HEK293 (cell line): ENCODE data around the gene RMND5B.

Experiments
- CTCF ChIA-PET: fragments of 350-600 bp; formaldehyde crosslinking; extraction: SDS; loops from one replicate; lab custom pipeline; 2021; ENCODE audit warnings: antibody characterized with exemption; lab: Yijun Ruan, JAX
- POLR2A ChIA-PET: fragments of 300-600 bp; formaldehyde crosslinking; extraction: SDS; loops from one replicate; lab custom pipeline; 2020; ENCODE audit warnings: antibody characterized with exemption, inconsistent platforms; lab: Yijun Ruan, JAX
- H3K27ac ChIP-seq: fragments of 200-500 bp; sonication (Bioruptor generic); 2 replicates; pipeline ENCODE4 v1.5.1; 2014; ENCODE audit warnings: low read depth, low read length, control low read depth, inconsistent platforms; ENCODE audit errors: extremely low read depth
- H3K36me3 ChIP-seq, 2 experiments: fragments of 200-500 bp in 1 of 2; sonication (Bioruptor generic) in 1 of 2; 1 replicate in 1 of 2; 2 replicates in 1 of 2; pipeline ENCODE4 v1.5.1; 2014 to 2017; ENCODE audit warnings: inconsistent platforms in 2 of 2, low read length in 2 of 2; ENCODE audit not compliant: control insufficient read depth in 2 of 2, insufficient read depth in 1 of 2
- H3K4me1 ChIP-seq: fragments of 200-500 bp; sonication (Bioruptor generic); 2 replicates; pipeline ENCODE4 v1.5.1; 2014; ENCODE audit warnings: mild to moderate bottlenecking, low read length, inconsistent platforms; ENCODE audit not compliant: control insufficient read depth, insufficient read depth
- H3K4me3 ChIP-seq: 2 replicates; pipeline ENCODE4 v1.5.1; 2011; ENCODE audit warnings: low read depth, mild to moderate bottlenecking, control low read depth, low read length, moderate library complexity
- H3K9me3 ChIP-seq: fragments of 200-500 bp; sonication (Bioruptor generic); 2 replicates; pipeline ENCODE4 v1.5.1; 2014; ENCODE audit warnings: low read depth, low read length, inconsistent platforms; ENCODE audit not compliant: control insufficient read depth, insufficient read depth
- BCL11B ChIP-seq: fragments of 450-650 bp; formaldehyde crosslinking; IDR thresholded peaks from 2 replicates; pipeline ENCODE4 v1.5.1; 2016; ENCODE audit warnings: low read depth, missing biosample characterization, missing genetic modification characterization
- GLIS1 ChIP-seq: fragments of 450-650 bp; formaldehyde crosslinking; IDR thresholded peaks from 2 replicates; pipeline ENCODE4 v1.5.1; 2016; ENCODE audit warnings: missing biosample characterization, missing genetic modification characterization
- KLF1 ChIP-seq: fragments of 450-650 bp; formaldehyde crosslinking; IDR thresholded peaks from 2 replicates; pipeline ENCODE4 v1.5.1; 2016; ENCODE audit warnings: missing biosample characterization, missing genetic modification characterization
- KLF8 ChIP-seq: fragments of 450-650 bp; formaldehyde crosslinking; IDR thresholded peaks from 2 replicates; pipeline ENCODE4 v1.5.1; 2016; ENCODE audit warnings: missing biosample characterization, missing genetic modification characterization
- SP3 ChIP-seq: fragments of 450-650 bp; formaldehyde crosslinking; IDR thresholded peaks from 2 replicates; pipeline ENCODE4 v1.5.1; 2016; ENCODE audit warnings: missing biosample characterization, missing genetic modification characterization
- SP7 ChIP-seq: fragments of 450-650 bp; formaldehyde crosslinking; IDR thresholded peaks from 2 replicates; pipeline ENCODE4 v1.5.1; 2016; ENCODE audit warnings: missing biosample characterization, missing genetic modification characterization
- ZNF10 ChIP-seq: fragments of 450-650 bp; formaldehyde crosslinking; IDR thresholded peaks from 2 replicates; pipeline ENCODE4 v1.5.1; 2017; ENCODE audit warnings: missing biosample characterization, missing genetic modification characterization
- ZNF121 ChIP-seq: fragments of 450-650 bp; formaldehyde crosslinking; IDR thresholded peaks from 2 replicates; pipeline ENCODE4 v1.5.1; 2016; ENCODE audit warnings: missing biosample characterization, missing genetic modification characterization
- ZNF133 ChIP-seq: fragments of 450-650 bp; formaldehyde crosslinking; IDR thresholded peaks from 2 replicates; pipeline ENCODE4 v1.5.1; 2016; ENCODE audit warnings: missing biosample characterization, missing genetic modification characterization
- ZNF2 ChIP-seq: fragments of 450-650 bp; formaldehyde crosslinking; IDR thresholded peaks from 2 replicates; pipeline ENCODE4 v1.5.1; 2016; ENCODE audit warnings: missing biosample characterization, missing genetic modification characterization
- ZNF514 ChIP-seq: fragments of 450-650 bp; formaldehyde crosslinking; IDR thresholded peaks from 2 replicates; pipeline ENCODE4 v1.5.1; 2016; ENCODE audit warnings: missing biosample characterization, missing genetic modification characterization
- ZNF629 ChIP-seq: fragments of 450-650 bp; formaldehyde crosslinking; IDR thresholded peaks from 2 replicates; pipeline ENCODE4 v1.5.1; 2017; ENCODE audit warnings: missing biosample characterization, missing genetic modification characterization
- ZNF777 ChIP-seq: fragments of 450-650 bp; formaldehyde crosslinking; IDR thresholded peaks from 2 replicates; pipeline ENCODE4 v1.5.1; 2017; ENCODE audit warnings: missing biosample characterization, missing genetic modification characterization, borderline replicate concordance
- TF ChIP-seq, protein P1 (sequence below): fragments of 450-650 bp; formaldehyde crosslinking; IDR thresholded peaks from 2 replicates; pipeline ENCODE4 v1.5.1; 2016; ENCODE audit warnings: missing biosample characterization, missing genetic modification characterization
- TF ChIP-seq, protein P2 (sequence below): fragments of 450-650 bp; formaldehyde crosslinking; IDR thresholded peaks from 2 replicates; pipeline ENCODE4 v1.5.1; 2016; ENCODE audit warnings: missing biosample characterization, missing genetic modification characterization
- TF ChIP-seq, protein P3 (sequence below): fragments of 450-650 bp; formaldehyde crosslinking; IDR thresholded peaks from 2 replicates; pipeline ENCODE4 v1.5.1; 2016; ENCODE audit warnings: missing biosample characterization, missing genetic modification characterization
- TF ChIP-seq, protein P4 (sequence below): fragments of 450-650 bp; IDR thresholded peaks from 2 replicates; pipeline ENCODE4 v1.5.1; 2018; ENCODE audit warnings: missing biosample characterization, missing genetic modification characterization
- TF ChIP-seq, protein P5 (sequence below): fragments of 450-650 bp; formaldehyde crosslinking; IDR thresholded peaks from 2 replicates; pipeline ENCODE4 v1.5.1; 2016; ENCODE audit warnings: missing biosample characterization, missing genetic modification characterization
- TF ChIP-seq, protein P6 (sequence below): fragments of 450-650 bp; formaldehyde crosslinking; IDR thresholded peaks from 2 replicates; pipeline ENCODE4 v1.5.1; 2017; ENCODE audit warnings: missing biosample characterization, missing genetic modification characterization
- TF ChIP-seq, protein P7 (sequence below): fragments of 450-650 bp; formaldehyde crosslinking; optimal IDR thresholded peaks from 2 replicates; pipeline ENCODE3; 2016; ENCODE audit warnings: missing biosample characterization, mild to moderate bottlenecking, missing genetic modification characterization

The RMND5B gene, protein sequence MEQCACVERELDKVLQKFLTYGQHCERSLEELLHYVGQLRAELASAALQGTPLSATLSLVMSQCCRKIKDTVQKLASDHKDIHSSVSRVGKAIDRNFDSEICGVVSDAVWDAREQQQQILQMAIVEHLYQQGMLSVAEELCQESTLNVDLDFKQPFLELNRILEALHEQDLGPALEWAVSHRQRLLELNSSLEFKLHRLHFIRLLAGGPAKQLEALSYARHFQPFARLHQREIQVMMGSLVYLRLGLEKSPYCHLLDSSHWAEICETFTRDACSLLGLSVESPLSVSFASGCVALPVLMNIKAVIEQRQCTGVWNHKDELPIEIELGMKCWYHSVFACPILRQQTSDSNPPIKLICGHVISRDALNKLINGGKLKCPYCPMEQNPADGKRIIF

DNA sequence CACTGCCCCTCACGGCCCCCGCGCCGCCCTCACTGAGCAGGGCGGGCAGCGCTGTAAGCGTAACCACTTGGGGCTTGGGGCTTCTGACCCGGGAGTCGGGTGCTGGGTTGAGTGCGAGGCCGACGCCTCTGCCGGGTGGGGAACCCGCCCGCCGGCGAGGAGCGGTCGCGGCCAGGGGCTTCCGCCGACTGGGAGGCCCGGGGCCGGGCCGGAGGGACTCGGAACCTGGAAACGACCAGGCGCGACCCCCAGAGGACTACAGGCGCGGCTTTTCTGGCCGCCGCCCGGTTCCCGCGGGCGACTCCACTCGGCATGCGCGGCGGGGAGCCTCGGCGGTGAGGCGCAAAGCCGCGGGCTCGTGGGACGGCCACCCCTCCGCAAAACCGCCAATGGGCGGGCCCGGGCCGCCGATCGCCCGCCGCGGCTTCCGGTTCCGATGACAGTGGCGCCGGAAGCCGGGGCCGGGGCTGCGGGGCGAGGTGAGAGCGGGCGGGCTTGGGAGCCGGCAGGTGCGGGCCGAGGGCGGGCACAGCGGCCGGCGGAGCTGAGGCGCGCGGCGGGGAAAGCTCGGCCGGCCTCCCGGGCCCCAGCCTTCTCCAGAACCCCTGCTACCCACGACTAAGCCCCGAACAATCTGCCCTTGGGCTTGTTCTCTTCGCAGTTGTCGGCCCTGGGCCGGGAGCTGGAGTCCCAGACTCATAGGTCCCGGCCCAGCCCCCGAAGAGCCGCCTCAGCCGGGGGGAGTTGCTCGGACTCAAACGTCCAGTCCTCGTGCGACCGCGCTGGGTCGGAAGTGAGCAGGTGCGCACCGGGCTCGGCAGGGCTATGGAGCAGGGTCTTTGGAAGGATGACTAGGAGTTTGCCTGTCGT, at the start of gene RMND5B:
Gene RMND5B (plus strand): TSS at position 439 of the 870 bp plus-strand sequence. CDS start 7,106 bp downstream, outside the sequence.
- POLR2A ChIA-PET, result interaction anchor here (0.6 to 2.2 kb wide), 8 partner anchors 10 to 74 kb away, joined by 3 to 9 read pairs (median 4); partner anchors contain the start of gene HNRNPAB
- Histone ChIP-seq H3K9me3 (no peaks in the 10 kb centered on the region), H3K27ac (peak within 1 kb of the TSS; percentile 93), H3K4me3 (peak within 1 kb of the TSS; percentile 91), H3K36me3 (peaks cover 12 to 21% of the 10 kb centered on the region in 2 experiments; a peak in 2 of 3 replicates), H3K4me1 (no peaks in the 10 kb centered on the region)
- CTCF ChIA-PET, result interaction anchor here (1.4 to 2.8 kb wide), 4 partner anchors 10 to 55 kb away, joined by 5 to 24 read pairs (median 8); no protein-coding TSS in a partner anchor
- TF ChIP-seq KLF8 (tag by site-specific recombination) (peak; percentile 53; the same call in 1 of the 2 replicates), GLIS1 (tag by site-specific recombination) (peak; percentile 72), ZNF10 (tag by site-specific recombination) (no peak), ZNF777 (tag by site-specific recombination) (peak; percentile 47; the same call in 1 of the 2 replicates), SP3 (peak; percentile 76), ZNF121 (0 out of 2 replicates have a peak, but pooled peaks have one; percentile 20), ZNF2 (tag by site-specific recombination) (peak; percentile 82), SP7 (peak; percentile 72), BCL11B (tag by site-specific recombination) (0 out of 2 replicates have a peak, but pooled peaks have one; percentile 59), KLF1 (tag by site-specific recombination) (peak; percentile 79), ZNF133 (tag by site-specific recombination) (no peak), ZNF514 (no peak), ZNF629 (tag by site-specific recombination) (no peak; the same call in 1 of the 2 replicates)
- TF ChIP-seq, protein P1, sequence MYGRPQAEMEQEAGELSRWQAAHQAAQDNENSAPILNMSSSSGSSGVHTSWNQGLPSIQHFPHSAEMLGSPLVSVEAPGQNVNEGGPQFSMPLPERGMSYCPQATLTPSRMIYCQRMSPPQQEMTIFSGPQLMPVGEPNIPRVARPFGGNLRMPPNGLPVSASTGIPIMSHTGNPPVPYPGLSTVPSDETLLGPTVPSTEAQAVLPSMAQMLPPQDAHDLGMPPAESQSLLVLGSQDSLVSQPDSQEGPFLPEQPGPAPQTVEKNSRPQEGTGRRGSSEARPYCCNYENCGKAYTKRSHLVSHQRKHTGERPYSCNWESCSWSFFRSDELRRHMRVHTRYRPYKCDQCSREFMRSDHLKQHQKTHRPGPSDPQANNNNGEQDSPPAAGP (tag by site-specific recombination), result peak; percentile 28; the same call in 1 of the 2 replicates
- TF ChIP-seq, protein P2, sequence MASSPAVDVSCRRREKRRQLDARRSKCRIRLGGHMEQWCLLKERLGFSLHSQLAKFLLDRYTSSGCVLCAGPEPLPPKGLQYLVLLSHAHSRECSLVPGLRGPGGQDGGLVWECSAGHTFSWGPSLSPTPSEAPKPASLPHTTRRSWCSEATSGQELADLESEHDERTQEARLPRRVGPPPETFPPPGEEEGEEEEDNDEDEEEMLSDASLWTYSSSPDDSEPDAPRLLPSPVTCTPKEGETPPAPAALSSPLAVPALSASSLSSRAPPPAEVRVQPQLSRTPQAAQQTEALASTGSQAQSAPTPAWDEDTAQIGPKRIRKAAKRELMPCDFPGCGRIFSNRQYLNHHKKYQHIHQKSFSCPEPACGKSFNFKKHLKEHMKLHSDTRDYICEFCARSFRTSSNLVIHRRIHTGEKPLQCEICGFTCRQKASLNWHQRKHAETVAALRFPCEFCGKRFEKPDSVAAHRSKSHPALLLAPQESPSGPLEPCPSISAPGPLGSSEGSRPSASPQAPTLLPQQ (tag by site-specific recombination), result peak; percentile 73
- TF ChIP-seq, protein P3, sequence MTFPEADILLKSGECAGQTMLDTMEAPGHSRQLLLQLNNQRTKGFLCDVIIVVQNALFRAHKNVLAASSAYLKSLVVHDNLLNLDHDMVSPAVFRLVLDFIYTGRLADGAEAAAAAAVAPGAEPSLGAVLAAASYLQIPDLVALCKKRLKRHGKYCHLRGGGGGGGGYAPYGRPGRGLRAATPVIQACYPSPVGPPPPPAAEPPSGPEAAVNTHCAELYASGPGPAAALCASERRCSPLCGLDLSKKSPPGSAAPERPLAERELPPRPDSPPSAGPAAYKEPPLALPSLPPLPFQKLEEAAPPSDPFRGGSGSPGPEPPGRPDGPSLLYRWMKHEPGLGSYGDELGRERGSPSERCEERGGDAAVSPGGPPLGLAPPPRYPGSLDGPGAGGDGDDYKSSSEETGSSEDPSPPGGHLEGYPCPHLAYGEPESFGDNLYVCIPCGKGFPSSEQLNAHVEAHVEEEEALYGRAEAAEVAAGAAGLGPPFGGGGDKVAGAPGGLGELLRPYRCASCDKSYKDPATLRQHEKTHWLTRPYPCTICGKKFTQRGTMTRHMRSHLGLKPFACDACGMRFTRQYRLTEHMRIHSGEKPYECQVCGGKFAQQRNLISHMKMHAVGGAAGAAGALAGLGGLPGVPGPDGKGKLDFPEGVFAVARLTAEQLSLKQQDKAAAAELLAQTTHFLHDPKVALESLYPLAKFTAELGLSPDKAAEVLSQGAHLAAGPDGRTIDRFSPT, result peak; percentile 39; the same call in 1 of the 2 replicates
- TF ChIP-seq, protein P4, sequence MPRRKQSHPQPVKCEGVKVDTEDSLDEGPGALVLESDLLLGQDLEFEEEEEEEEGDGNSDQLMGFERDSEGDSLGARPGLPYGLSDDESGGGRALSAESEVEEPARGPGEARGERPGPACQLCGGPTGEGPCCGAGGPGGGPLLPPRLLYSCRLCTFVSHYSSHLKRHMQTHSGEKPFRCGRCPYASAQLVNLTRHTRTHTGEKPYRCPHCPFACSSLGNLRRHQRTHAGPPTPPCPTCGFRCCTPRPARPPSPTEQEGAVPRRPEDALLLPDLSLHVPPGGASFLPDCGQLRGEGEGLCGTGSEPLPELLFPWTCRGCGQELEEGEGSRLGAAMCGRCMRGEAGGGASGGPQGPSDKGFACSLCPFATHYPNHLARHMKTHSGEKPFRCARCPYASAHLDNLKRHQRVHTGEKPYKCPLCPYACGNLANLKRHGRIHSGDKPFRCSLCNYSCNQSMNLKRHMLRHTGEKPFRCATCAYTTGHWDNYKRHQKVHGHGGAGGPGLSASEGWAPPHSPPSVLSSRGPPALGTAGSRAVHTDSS (tag by site-specific recombination), result peak; percentile 12; the same call in 1 of the 2 replicates
- TF ChIP-seq, protein P5, sequence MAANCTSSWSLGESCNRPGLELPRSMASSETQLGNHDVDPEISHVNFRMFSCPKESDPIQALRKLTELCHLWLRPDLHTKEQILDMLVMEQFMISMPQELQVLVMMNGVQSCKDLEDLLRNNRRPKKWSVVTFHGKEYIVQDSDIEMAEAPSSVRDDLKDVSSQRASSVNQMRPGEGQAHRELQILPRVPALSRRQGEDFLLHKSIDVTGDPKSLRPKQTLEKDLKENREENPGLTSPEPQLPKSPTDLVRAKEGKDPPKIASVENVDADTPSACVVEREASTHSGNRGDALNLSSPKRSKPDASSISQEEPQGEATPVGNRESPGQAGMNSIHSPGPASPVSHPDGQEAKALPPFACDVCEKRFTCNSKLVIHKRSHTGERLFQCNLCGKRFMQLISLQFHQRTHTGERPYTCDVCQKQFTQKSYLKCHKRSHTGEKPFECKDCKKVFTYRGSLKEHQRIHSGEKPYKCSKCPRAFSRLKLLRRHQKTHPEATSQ (tag by site-specific recombination), result 0 out of 2 replicates have a peak, but pooled peaks have one; percentile 59
- TF ChIP-seq, protein P6, sequence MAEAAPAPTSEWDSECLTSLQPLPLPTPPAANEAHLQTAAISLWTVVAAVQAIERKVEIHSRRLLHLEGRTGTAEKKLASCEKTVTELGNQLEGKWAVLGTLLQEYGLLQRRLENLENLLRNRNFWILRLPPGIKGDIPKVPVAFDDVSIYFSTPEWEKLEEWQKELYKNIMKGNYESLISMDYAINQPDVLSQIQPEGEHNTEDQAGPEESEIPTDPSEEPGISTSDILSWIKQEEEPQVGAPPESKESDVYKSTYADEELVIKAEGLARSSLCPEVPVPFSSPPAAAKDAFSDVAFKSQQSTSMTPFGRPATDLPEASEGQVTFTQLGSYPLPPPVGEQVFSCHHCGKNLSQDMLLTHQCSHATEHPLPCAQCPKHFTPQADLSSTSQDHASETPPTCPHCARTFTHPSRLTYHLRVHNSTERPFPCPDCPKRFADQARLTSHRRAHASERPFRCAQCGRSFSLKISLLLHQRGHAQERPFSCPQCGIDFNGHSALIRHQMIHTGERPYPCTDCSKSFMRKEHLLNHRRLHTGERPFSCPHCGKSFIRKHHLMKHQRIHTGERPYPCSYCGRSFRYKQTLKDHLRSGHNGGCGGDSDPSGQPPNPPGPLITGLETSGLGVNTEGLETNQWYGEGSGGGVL (tag by site-specific recombination), result peak; percentile 45; the same call in 1 of the 2 replicates
- TF ChIP-seq, protein P7, sequence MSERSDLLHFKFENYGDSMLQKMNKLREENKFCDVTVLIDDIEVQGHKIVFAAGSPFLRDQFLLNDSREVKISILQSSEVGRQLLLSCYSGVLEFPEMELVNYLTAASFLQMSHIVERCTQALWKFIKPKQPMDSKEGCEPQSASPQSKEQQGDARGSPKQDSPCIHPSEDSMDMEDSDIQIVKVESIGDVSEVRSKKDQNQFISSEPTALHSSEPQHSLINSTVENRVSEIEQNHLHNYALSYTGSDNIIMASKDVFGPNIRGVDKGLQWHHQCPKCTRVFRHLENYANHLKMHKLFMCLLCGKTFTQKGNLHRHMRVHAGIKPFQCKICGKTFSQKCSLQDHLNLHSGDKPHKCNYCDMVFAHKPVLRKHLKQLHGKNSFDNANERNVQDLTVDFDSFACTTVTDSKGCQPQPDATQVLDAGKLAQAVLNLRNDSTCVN (tag by site-specific recombination), result peak; percentile 89
